Measurements from ENCODE around the gene IL2RA. TPM values are rescaled to one million over a fixed set of nuclear protein-coding genes. Genes with fewer than 3 reads are reported as not detected.

Gene IL2RA
- total RNA-seq, 4 donors from 2014 or later = 0.79 to 1.1 TPM; not detected in 2

DNA sequence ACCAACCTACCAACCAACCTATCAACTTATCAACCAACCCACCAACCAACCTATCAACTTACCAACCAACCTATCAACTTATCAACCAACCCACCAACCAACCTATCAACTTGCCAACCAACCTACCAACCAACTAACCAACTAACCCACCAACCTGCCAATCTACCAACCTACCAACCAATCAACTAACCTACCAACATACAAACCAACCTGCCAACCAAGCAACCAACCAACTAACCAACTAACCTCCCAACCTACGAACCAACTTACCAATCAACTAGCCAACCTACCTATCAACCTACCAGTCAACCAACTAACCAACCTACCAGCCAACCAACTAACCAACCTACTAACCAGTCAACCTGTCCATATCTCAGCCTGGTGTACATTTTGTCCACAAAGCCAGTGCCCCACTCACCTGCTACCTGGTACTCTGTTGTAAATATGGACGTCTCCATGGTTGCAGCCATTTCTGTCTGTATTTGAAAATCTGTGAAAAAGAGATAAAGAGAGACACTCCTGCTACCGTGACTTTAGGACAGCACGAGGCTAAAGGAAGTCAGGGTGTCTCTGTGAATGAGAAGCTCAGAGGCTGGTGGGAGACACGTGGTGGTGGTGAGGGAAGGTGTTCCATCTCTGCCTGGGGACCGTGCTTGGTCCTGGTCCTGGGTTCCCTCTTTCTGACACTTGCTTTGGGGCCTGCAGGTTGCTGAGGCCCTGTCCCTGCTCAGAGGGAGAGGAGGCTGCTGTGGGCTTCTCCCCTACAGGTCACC is 43.0 kb downstream of the IL2RA start:
- DNase-seq = no peak
- no peaks in the 10 kb centered on the region for H3K27me3 ChIP-seq
- TF ChIP-seq, protein P1, sequence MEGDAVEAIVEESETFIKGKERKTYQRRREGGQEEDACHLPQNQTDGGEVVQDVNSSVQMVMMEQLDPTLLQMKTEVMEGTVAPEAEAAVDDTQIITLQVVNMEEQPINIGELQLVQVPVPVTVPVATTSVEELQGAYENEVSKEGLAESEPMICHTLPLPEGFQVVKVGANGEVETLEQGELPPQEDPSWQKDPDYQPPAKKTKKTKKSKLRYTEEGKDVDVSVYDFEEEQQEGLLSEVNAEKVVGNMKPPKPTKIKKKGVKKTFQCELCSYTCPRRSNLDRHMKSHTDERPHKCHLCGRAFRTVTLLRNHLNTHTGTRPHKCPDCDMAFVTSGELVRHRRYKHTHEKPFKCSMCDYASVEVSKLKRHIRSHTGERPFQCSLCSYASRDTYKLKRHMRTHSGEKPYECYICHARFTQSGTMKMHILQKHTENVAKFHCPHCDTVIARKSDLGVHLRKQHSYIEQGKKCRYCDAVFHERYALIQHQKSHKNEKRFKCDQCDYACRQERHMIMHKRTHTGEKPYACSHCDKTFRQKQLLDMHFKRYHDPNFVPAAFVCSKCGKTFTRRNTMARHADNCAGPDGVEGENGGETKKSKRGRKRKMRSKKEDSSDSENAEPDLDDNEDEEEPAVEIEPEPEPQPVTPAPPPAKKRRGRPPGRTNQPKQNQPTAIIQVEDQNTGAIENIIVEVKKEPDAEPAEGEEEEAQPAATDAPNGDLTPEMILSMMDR (IDR thresholded peaks at IDR 0.05) = no peak
- no peak for TF ChIP-seq POLR2A (IDR thresholded peaks at IDR 0.05)
- TF ChIP-seq EP300 (IDR thresholded peaks at IDR 0.05; ENCODE audit: low read depth) = no peak
- no peak for TF ChIP-seq POLR2AphosphoS5 (IDR thresholded peaks at IDR 0.05)
- peaks cover 0 to 13% (median 5%) of the 10 kb centered on the region in 4 donors for H3K4me1 ChIP-seq
- H3K27ac ChIP-seq = no peak overlapping the region
- H3K4me3 ChIP-seq = no peak overlapping the region
- no peaks in the 10 kb centered on the region for H3K9me3 ChIP-seq
- no peaks in the 10 kb centered on the region for H3K36me3 ChIP-seq
- in situ Hi-C loops (cut with MboI; ENCODE audit: low pct_ligation_motif_present in 1 of 4, low pct_unique_long_range_greater_than_20kb in 1 of 4, low sequenced_read_pairs in 3 of 4) (loop anchor here in 2 of 4 donors (10.0 kb wide), 1 partner anchor 66 kb away; the partner anchor contains the start of gene RBM17 (in 2 of the 2)), intact Hi-C loops (cut with DNase I; ENCODE audit: low total_unique reads) (no loop called here)
- 93 to 97% methylated on average over 6 of the region's 6 CpGs for WGBS, 2 donors (ENCODE audit: low coverage in 1 of 2)

GRCh38 chr10:6018422-6018821 is 43.7 kb downstream of the IL2RA start:
- 45 to 75% methylated on average over 3 to 5 of the region's 5 CpGs for WGBS, 2 donors (ENCODE audit: low coverage in 1 of 2)
- in situ Hi-C loops (cut with MboI; ENCODE audit: low pct_ligation_motif_present in 1 of 4, low pct_unique_long_range_greater_than_20kb in 1 of 4, low sequenced_read_pairs in 3 of 4) = loop anchor here in 2 of 4 donors (10.0 kb wide), 1 partner anchor 66 kb away; the partner anchor contains the start of gene RBM17 (in 2 of the 2)
- no peak for DNase-seq

DNA sequence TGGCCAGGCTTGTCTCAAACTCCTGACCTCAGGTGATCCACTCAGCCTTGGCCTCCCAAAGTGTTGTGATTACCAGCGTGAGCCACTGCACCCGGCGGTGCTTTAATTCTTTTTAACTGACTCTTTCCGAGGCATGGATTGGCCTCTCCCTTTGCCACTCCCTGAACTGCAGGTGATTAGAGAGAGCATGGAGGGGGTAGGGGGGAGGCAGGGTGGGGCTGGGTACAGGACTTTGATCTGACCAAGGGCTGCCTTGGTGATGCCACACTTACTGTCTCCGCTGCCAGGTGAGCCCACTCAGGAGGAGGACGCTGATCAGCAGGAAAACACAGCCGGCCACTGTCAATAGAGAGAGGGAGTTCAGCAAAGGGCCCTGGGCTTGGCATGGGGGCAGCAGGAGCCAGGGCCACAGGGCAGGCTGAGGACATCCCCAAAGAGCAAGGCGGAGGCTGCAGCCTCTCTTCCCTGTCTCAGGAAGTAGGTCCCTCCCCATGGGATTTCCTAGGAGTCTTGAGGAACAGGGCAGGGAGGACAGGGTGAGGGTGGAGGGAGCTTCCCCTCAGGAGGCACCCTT is 44.3 kb downstream of the IL2RA start:
- Histone ChIP-seq H3K27me3 (no peaks in the 10 kb centered on the region), H3K36me3 (no peaks in the 10 kb centered on the region), H3K4me1 (peaks cover 0 to 13% (median 7%) of the 10 kb centered on the region in 4 donors), H3K4me3 (no peak overlapping the region), H3K9me3 (no peaks in the 10 kb centered on the region), H3K27ac (peak overlapping the region in 3 of 4 donors; percentile 44 to 65 (median 63))
- intact Hi-C loops (cut with DNase I; ENCODE audit: low total_unique reads) (no loop called here), in situ Hi-C loops (cut with MboI; ENCODE audit: low pct_ligation_motif_present in 1 of 4, low pct_unique_long_range_greater_than_20kb in 1 of 4, low sequenced_read_pairs in 3 of 4) (loop anchor here in 2 of 4 donors (10.0 kb wide), 1 partner anchor 67 kb away; the partner anchor contains the start of gene RBM17 (in 2 of the 2))
- no peak for TF ChIP-seq EP300 (IDR thresholded peaks at IDR 0.05; ENCODE audit: low read depth)
- TF ChIP-seq, protein P1 (IDR thresholded peaks at IDR 0.05) = no peak
- no peak for TF ChIP-seq POLR2A (IDR thresholded peaks at IDR 0.05)
- no peak for TF ChIP-seq POLR2AphosphoS5 (IDR thresholded peaks at IDR 0.05)
- WGBS, 2 donors (ENCODE audit: low coverage in 1 of 2) = 65% methylated on average over 8 of the region's 8 CpGs; no CpG with 5 or more reads in 1 of the 2 donors
- peak; percentile 34 for DNase-seq

More at GRCh38 chr10:6018422-6018821, 43.7 kb downstream of the IL2RA start:
- TF ChIP-seq POLR2A (IDR thresholded peaks at IDR 0.05) (no peak), EP300 (IDR thresholded peaks at IDR 0.05; ENCODE audit: low read depth) (no peak), POLR2AphosphoS5 (IDR thresholded peaks at IDR 0.05) (no peak)
- TF ChIP-seq, protein P1 (IDR thresholded peaks at IDR 0.05) = no peak
- H3K4me3 ChIP-seq = no peak overlapping the region
- peak overlapping the region in 3 of 4 donors; percentile 44 to 65 (median 63) for H3K27ac ChIP-seq
- no peaks in the 10 kb centered on the region for H3K9me3 ChIP-seq
- H3K4me1 ChIP-seq = peaks cover 0 to 13% (median 7%) of the 10 kb centered on the region in 4 donors
- no peaks in the 10 kb centered on the region for H3K27me3 ChIP-seq
- intact Hi-C loops (cut with DNase I; ENCODE audit: low total_unique reads) = no loop called here
- H3K36me3 ChIP-seq = no peaks in the 10 kb centered on the region

DNA sequence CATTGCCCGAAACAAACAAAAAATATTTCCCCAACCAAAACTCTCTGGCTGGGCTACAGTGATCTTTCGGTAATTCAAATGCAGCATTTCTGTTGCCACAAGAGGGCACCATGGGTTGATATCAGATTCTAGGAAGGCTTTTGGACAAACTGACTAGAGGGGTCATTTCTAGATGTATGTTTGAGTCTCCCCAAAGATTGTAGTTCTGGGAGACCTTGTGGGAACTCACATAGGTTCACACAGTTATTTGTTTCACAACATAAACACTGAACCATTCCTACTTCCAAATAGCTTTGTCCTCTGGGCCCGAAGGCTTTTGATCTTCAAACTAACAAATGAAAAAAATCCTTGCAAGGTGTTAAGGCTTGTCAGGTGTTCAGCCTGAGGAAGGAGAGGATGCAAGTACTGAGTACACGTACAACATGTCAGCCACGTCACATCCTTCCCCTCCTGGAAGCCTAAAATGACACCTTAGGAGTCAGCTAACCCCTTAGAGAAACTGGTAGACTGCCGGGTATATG is 47.9 kb downstream of the IL2RA start:
- 43 to 51% methylated on average over 5 to 6 of the region's 6 CpGs for WGBS, 2 donors (ENCODE audit: low coverage in 1 of 2)
- Histone ChIP-seq H3K4me1 (peaks cover 0 to 13% (median 7%) of the 10 kb centered on the region in 4 donors), H3K9me3 (no peaks in the 10 kb centered on the region), H3K4me3 (no peak overlapping the region), H3K27ac (no peak overlapping the region), H3K36me3 (no peaks in the 10 kb centered on the region), H3K27me3 (no peaks in the 10 kb centered on the region)
- intact Hi-C loops (cut with DNase I; ENCODE audit: low total_unique reads) = no loop called here
- in situ Hi-C loops (cut with MboI; ENCODE audit: low pct_ligation_motif_present in 1 of 4, low pct_unique_long_range_greater_than_20kb in 1 of 4, low sequenced_read_pairs in 3 of 4) = loop anchor here in 2 of 4 donors (10.0 kb wide), 1 partner anchor 70 kb away; the partner anchor contains the start of gene RBM17 (in 2 of the 2)
- DNase-seq = peak; percentile 68
- TF ChIP-seq, protein P1 (IDR thresholded peaks at IDR 0.05) = peak; percentile 65 to 75 (median 73)
- TF ChIP-seq POLR2A (IDR thresholded peaks at IDR 0.05) = no peak
